ENCODE data around the gene MACROD1.

The MACROD1 gene

GRCh38 chr11:64085906-64086257, 80.0 kb downstream of the MACROD1 start:
- no peak for DNase-seq (ENCODE audit: low spot score)
- no peaks in the 10 kb centered on the region for H3K4me1 Mint-ChIP-seq (ENCODE audit: low read depth)
- no peaks in the 10 kb centered on the region for H3K27me3 Mint-ChIP-seq (ENCODE audit: low read depth)
- no peaks in the 10 kb centered on the region for H3K36me3 Mint-ChIP-seq (ENCODE audit: low read depth)
- H3K4me3 Mint-ChIP-seq: no peak overlapping the region
- H3K9me3 Mint-ChIP-seq: no peaks in the 10 kb centered on the region
- H3K27ac Mint-ChIP-seq: no peak overlapping the region

- no peaks in the 10 kb centered on the region for H3K4me1 Mint-ChIP-seq (ENCODE audit: low read depth)
- H3K27me3 Mint-ChIP-seq (ENCODE audit: low read depth): no peaks in the 10 kb centered on the region
- DNase-seq (ENCODE audit: low spot score): no peak
- H3K9me3 Mint-ChIP-seq: no peaks in the 10 kb centered on the region
- H3K36me3 Mint-ChIP-seq (ENCODE audit: low read depth): no peaks in the 10 kb centered on the region
- no peak overlapping the region for H3K27ac Mint-ChIP-seq
- H3K4me3 Mint-ChIP-seq: no peak overlapping the region
Observed at GRCh38 chr11:64084951-64085710, 80.8 kb downstream of the MACROD1 start.

DNA sequence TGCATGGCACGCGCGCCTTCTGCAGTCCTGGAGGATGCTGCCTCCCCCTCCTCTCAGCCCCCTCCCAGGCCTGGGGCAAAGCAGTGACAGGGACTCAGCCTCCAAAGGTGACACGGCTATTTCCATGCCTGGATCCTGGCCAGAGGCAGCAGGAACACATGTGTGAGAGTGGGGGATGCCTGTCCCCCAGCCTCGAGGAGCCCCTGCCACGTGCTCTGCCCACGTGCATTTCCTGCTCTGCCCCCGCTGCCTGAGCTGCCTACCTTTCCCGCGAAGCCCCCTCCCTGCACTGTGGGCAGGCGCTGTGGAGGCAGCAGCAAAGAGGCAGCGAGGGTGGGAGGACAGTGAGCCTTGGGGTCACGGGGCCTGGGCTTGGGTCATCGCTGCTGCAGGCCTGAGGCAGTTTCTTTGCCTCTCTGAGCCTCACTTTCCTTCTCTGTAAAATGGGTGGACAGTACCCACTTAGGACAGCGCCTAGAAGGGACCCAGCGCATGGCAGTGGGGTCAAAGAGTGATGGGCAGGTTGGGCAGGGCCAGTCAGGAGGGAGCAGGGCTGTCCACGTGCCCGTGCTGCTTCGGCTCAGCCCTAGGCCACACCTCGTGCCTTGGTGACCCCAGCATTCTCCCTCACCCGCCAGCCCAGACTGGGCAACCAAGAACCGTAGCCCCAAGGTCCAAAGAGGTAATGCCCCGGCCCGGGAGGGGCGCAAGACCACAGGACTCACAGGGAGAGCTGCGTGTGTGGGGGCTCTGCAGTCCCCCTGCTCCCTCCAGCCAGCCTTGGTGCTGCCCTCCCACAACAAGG, 81.6 kb downstream of the MACROD1 start:
- DNase-seq (ENCODE audit: low spot score): no peak
- no peaks in the 10 kb centered on the region for H3K27me3 Mint-ChIP-seq (ENCODE audit: low read depth)
- H3K36me3 Mint-ChIP-seq (ENCODE audit: low read depth): no peaks in the 10 kb centered on the region
- no peaks in the 10 kb centered on the region for H3K9me3 Mint-ChIP-seq
- H3K4me1 Mint-ChIP-seq (ENCODE audit: low read depth): no peaks in the 10 kb centered on the region
- no peak overlapping the region for H3K27ac Mint-ChIP-seq
- no peak overlapping the region for H3K4me3 Mint-ChIP-seq

DNA sequence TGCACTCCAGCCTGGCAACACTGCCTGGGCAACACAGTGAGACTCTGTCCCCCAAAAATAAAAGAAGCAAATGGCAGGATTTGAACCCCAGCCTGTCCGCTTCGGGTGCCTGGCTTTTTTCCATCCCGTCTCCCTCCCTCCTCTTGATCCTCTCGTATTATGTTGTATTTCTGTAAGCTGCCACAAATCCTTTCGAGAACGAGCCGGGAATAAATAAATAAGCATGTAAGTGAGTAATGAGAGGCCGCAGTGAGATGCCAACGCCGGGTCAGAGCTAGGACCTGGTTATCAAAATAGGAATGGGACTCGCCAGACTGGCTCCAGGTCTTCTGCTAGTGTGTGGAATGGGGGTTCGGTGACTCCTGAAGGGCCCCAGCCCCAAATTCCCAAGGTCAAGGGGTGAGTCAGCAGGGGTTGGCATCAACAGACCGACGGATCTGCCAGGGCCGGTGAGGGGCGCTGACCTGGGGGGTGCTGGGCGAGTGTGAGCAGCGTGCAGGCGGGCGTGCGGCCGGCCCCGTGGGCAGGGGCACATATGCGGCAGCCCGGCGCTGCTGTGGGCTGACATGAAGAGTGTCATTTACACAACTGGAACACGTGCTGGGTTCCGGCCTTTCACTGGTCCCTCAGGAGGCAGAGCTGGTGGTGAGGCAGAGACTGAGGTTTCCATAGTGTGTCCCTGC, 82.4 kb downstream of the MACROD1 start:
- H3K27ac Mint-ChIP-seq: no peak overlapping the region
- H3K9me3 Mint-ChIP-seq: no peaks in the 10 kb centered on the region
- H3K4me1 Mint-ChIP-seq (ENCODE audit: low read depth): no peaks in the 10 kb centered on the region
- DNase-seq (ENCODE audit: low spot score): no peak
- H3K36me3 Mint-ChIP-seq (ENCODE audit: low read depth): no peaks in the 10 kb centered on the region
- H3K4me3 Mint-ChIP-seq: no peak overlapping the region
- H3K27me3 Mint-ChIP-seq (ENCODE audit: low read depth): no peaks in the 10 kb centered on the region

GRCh38 chr11:64081745-64082442, 84.0 kb downstream of the MACROD1 start:
- H3K27ac Mint-ChIP-seq: no peak overlapping the region
- no peaks in the 10 kb centered on the region for H3K4me1 Mint-ChIP-seq (ENCODE audit: low read depth)
- H3K36me3 Mint-ChIP-seq (ENCODE audit: low read depth): no peaks in the 10 kb centered on the region
- no peak for DNase-seq (ENCODE audit: low spot score)
- H3K27me3 Mint-ChIP-seq (ENCODE audit: low read depth): no peaks in the 10 kb centered on the region
- no peak overlapping the region for H3K4me3 Mint-ChIP-seq
- H3K9me3 Mint-ChIP-seq: no peaks in the 10 kb centered on the region

GRCh38 chr11:64080390-64080789, 85.5 kb downstream of the MACROD1 start:
- no peaks in the 10 kb centered on the region for H3K9me3 Mint-ChIP-seq
- DNase-seq (ENCODE audit: low spot score): no peak
- H3K4me3 Mint-ChIP-seq: no peak overlapping the region
- no peak overlapping the region for H3K27ac Mint-ChIP-seq
- H3K27me3 Mint-ChIP-seq (ENCODE audit: low read depth): no peaks in the 10 kb centered on the region
- H3K4me1 Mint-ChIP-seq (ENCODE audit: low read depth): no peaks in the 10 kb centered on the region
- H3K36me3 Mint-ChIP-seq (ENCODE audit: low read depth): no peaks in the 10 kb centered on the region

- H3K27ac Mint-ChIP-seq: no peak overlapping the region
- DNase-seq (ENCODE audit: low spot score): no peak
- H3K27me3 Mint-ChIP-seq (ENCODE audit: low read depth): no peaks in the 10 kb centered on the region
- no peaks in the 10 kb centered on the region for H3K36me3 Mint-ChIP-seq (ENCODE audit: low read depth)
- H3K4me3 Mint-ChIP-seq: no peak overlapping the region
- no peaks in the 10 kb centered on the region for H3K9me3 Mint-ChIP-seq
- peaks cover 3% of the 10 kb centered on the region for H3K4me1 Mint-ChIP-seq (ENCODE audit: low read depth)
Observed at GRCh38 chr11:64078905-64079304, 87.0 kb downstream of the MACROD1 start.

DNA sequence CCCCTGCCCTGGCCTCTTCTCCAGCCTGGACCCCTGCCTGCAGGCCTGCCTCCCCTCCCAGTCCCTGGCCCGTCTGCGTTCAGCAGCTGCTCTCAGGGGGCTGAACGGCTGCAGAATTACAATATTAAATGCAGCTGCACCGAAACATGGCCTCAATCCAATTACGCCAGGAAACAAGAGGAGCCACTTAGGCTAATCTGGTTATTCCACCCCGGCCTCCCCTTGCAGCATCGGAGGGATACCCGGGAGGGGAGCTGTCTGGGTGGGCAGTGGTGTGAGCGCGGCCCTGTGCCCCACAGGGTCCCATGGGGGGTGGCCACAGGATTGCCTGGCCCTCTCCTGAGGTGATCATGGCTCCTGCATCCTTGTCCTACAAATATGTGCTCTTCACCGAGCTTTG, 87.6 kb downstream of the MACROD1 start:
- no peak for DNase-seq (ENCODE audit: low spot score)
- H3K9me3 Mint-ChIP-seq: no peaks in the 10 kb centered on the region
- H3K27me3 Mint-ChIP-seq (ENCODE audit: low read depth): no peaks in the 10 kb centered on the region
- no peaks in the 10 kb centered on the region for H3K36me3 Mint-ChIP-seq (ENCODE audit: low read depth)
- no peak overlapping the region for H3K27ac Mint-ChIP-seq
- no peak overlapping the region for H3K4me3 Mint-ChIP-seq
- H3K4me1 Mint-ChIP-seq (ENCODE audit: low read depth): peaks cover 3% of the 10 kb centered on the region

DNA sequence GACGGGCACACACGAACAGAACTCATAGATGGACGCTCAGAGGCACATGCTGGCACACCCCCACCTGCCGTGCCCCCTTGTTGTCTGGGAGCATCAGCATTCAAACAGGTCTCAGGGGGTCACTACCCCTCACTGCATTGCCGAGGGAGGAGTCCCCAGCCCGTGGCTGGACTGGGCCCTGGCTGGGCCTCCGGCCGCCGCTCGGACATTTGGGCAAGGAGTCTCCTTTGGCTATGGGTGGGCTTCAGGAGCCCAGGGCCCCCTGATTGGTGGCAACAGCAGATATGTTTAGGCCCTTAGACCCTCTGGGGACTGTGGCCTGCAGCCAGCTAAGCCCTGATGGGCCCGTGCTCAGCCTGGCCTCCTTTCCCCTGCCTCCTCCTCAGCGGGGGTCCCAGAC, 88.3 kb downstream of the MACROD1 start:
- Mint-ChIP-seq H3K4me3 (no peak overlapping the region), H3K27me3 (ENCODE audit: low read depth) (no peaks in the 10 kb centered on the region), H3K4me1 (ENCODE audit: low read depth) (peaks cover 3% of the 10 kb centered on the region), H3K9me3 (no peaks in the 10 kb centered on the region), H3K36me3 (ENCODE audit: low read depth) (no peaks in the 10 kb centered on the region), H3K27ac (no peak overlapping the region)
- DNase-seq (ENCODE audit: low spot score): no peak

GRCh38 chr11:64076758-64077157, 89.2 kb downstream of the MACROD1 start:
- Mint-ChIP-seq H3K27ac (no peak overlapping the region), H3K9me3 (no peaks in the 10 kb centered on the region), H3K4me1 (ENCODE audit: low read depth) (peaks cover 3% of the 10 kb centered on the region), H3K27me3 (ENCODE audit: low read depth) (no peaks in the 10 kb centered on the region), H3K4me3 (no peak overlapping the region), H3K36me3 (ENCODE audit: low read depth) (no peaks in the 10 kb centered on the region)
- DNase-seq (ENCODE audit: low spot score): no peak

GRCh38 chr11:64074239-64074638, 91.7 kb downstream of the MACROD1 start:
- Mint-ChIP-seq H3K27me3 (ENCODE audit: low read depth) (no peaks in the 10 kb centered on the region), H3K4me1 (ENCODE audit: low read depth) (peaks cover 3% of the 10 kb centered on the region), H3K36me3 (ENCODE audit: low read depth) (no peaks in the 10 kb centered on the region), H3K9me3 (no peaks in the 10 kb centered on the region), H3K27ac (peak overlapping the region; percentile 15), H3K4me3 (peak overlapping the region; percentile 24)
- DNase-seq (ENCODE audit: low spot score): no peak

DNA sequence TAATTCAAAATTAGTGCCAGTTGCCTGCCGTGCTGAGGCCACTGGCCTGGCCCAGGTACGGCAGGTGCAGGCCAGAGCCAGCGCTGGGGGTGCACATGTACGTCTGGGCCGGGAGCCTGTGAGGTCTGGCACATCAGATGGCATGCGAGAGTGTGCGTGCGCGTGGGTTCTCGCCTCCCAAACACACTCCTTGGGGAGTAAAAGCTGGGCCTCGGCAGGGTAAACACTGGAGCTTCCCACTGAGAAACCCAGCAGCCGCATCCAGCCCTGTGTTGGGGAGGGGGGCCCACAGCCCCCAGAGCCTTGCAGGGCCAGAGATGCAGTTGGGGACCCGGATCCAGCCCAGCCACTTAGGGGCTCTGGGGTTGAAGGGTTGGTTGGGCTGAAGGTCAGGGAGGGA, 92.4 kb downstream of the MACROD1 start:
- Mint-ChIP-seq H3K27me3 (ENCODE audit: low read depth) (no peaks in the 10 kb centered on the region), H3K27ac (no peak overlapping the region), H3K4me3 (no peak overlapping the region), H3K36me3 (ENCODE audit: low read depth) (no peaks in the 10 kb centered on the region), H3K4me1 (ENCODE audit: low read depth) (peaks cover 3% of the 10 kb centered on the region), H3K9me3 (no peaks in the 10 kb centered on the region)
- no peak for DNase-seq (ENCODE audit: low spot score)

GRCh38 chr11:64072871-64073270, 93.0 kb downstream of the MACROD1 start:
- Mint-ChIP-seq H3K9me3 (no peaks in the 10 kb centered on the region), H3K36me3 (ENCODE audit: low read depth) (no peaks in the 10 kb centered on the region), H3K27me3 (ENCODE audit: low read depth) (no peaks in the 10 kb centered on the region), H3K27ac (no peak overlapping the region), H3K4me3 (no peak overlapping the region), H3K4me1 (ENCODE audit: low read depth) (peaks cover 3% of the 10 kb centered on the region)
- no peak for DNase-seq (ENCODE audit: low spot score)

- Mint-ChIP-seq H3K36me3 (ENCODE audit: low read depth) (no peaks in the 10 kb centered on the region), H3K27me3 (ENCODE audit: low read depth) (no peaks in the 10 kb centered on the region), H3K4me3 (no peak overlapping the region), H3K27ac (no peak overlapping the region), H3K4me1 (ENCODE audit: low read depth) (peaks cover 3% of the 10 kb centered on the region), H3K9me3 (no peaks in the 10 kb centered on the region)
- no peak for DNase-seq (ENCODE audit: low spot score)
Observed at GRCh38 chr11:64072403-64072802, 93.5 kb downstream of the MACROD1 start.
